H1 (cell line): ENCODE results near the gene CENPC. TPM values are rescaled to one million over a fixed set of nuclear protein-coding genes. Genes with fewer than 3 reads are reported as not detected.

ENCODE experiments used
- CTCF ChIA-PET: fragments of 300-600 bp; sonication (Branson Sonifier 250); formaldehyde crosslinking; loops from one replicate; lab custom pipeline; 2021; ENCODE audit not compliant: partially characterized antibody; lab: Charles Lee
- POLR2A ChIA-PET: fragments of 300-600 bp; sonication (Branson Sonifier 250); formaldehyde crosslinking; loops from one replicate; lab custom pipeline; 2021; ENCODE audit warnings: inconsistent platforms; ENCODE audit not compliant: partially characterized antibody; lab: Charles Lee
- DNase-seq, 2 experiments: peaks; one replicate each; pipeline versions ENCODE4 v3.0.0 to v3.0.0-alpha.2; 2010 to 2022; ENCODE audit warnings: low spot score in 2 of 2, low read depth in 1 of 2, mixed read lengths in 1 of 2
- FAIRE-seq: peaks from 2 replicates; lab custom pipeline; 2011; peaks lifted over from hg19 to GRCh38; lab: Jason Lieb, UNC
- H2AFZ ChIP-seq: 2 replicates; pipeline ENCODE4 v1.8.1; 2012; ENCODE audit warnings: low read length, inconsistent platforms
- H2AK5ac ChIP-seq: 2 replicates; pipeline ENCODE4 v1.6.1; 2013; ENCODE audit warnings: low read depth, low read length
- H2BK120ac ChIP-seq: replicated peaks from 2 replicates; pipeline ENCODE3; 2013; ENCODE audit warnings: low read depth, low read length, inconsistent platforms
- H2BK12ac ChIP-seq: 2 replicates; pipeline ENCODE4 v1.6.1; 2013; ENCODE audit warnings: low read depth, low read length
- H2BK15ac ChIP-seq: 2 replicates; pipeline ENCODE4 v1.6.1; 2013; ENCODE audit warnings: low read length
- H2BK20ac ChIP-seq: 2 replicates; pipeline ENCODE4 v1.6.1; 2013; ENCODE audit warnings: low read length
- H2BK5ac ChIP-seq: 2 replicates; pipeline ENCODE4 v1.6.1; 2013; ENCODE audit warnings: low read depth, low read length
- H3K14ac ChIP-seq: 2 replicates; pipeline ENCODE4 v1.6.1; 2013; ENCODE audit warnings: inconsistent platforms; ENCODE audit not compliant: insufficient read length
- H3K18ac ChIP-seq: 2 replicates; pipeline ENCODE4 v1.6.1; 2013; ENCODE audit warnings: low read length; ENCODE audit errors: extremely low read depth
- H3K23ac ChIP-seq: 2 replicates; pipeline ENCODE4 v1.6.1; 2013; ENCODE audit warnings: inconsistent platforms; ENCODE audit not compliant: insufficient read length
- H3K23me2 ChIP-seq: 2 replicates; pipeline ENCODE4 v1.6.1; 2013; ENCODE audit warnings: low read depth, low read length
- H3K27ac ChIP-seq: 2 replicates; pipeline ENCODE4 v1.6.1; 2011; ENCODE audit warnings: low read depth, low read length, inconsistent platforms
- H3K27me3 ChIP-seq, 4 experiments: replicated peaks in 1 of 4; 1 replicate in 1 of 4; 2 replicates in 3 of 4; pipeline versions ENCODE4 v1.6.1 to v1.8.1; 2011 to 2013; ENCODE audit warnings: low read length in 3 of 4, mild to moderate bottlenecking in 3 of 4, inconsistent platforms in 2 of 4, mixed read lengths in 2 of 4, moderate library complexity in 1 of 4; ENCODE audit not compliant: control insufficient read depth in 3 of 4, insufficient read depth in 3 of 4; ENCODE audit errors: extremely low read depth in 1 of 4
- H3K36me3 ChIP-seq, 4 experiments: 2 replicates each; pipeline versions ENCODE4 v1.6.1 to v1.8.1; 2011 to 2013; ENCODE audit warnings: mild to moderate bottlenecking in 4 of 4, low read length in 3 of 4, moderate library complexity in 2 of 4, control low read depth in 1 of 4, inconsistent platforms in 1 of 4; ENCODE audit not compliant: insufficient read depth in 4 of 4, control insufficient read depth in 2 of 4
- H3K4ac ChIP-seq: replicated peaks from 2 replicates; pipeline ENCODE3; 2013; ENCODE audit warnings: low read length, low read depth, mixed read lengths, inconsistent platforms; ENCODE audit not compliant: insufficient read length
- H3K4me1 ChIP-seq, 4 experiments: replicated peaks in 1 of 4; 1 replicate in 1 of 4; 2 replicates in 3 of 4; pipeline versions ENCODE4 v1.6.1 to v1.8.1; 2011 to 2013; ENCODE audit warnings: low read length in 3 of 4, inconsistent platforms in 2 of 4, mixed read lengths in 1 of 4; ENCODE audit not compliant: insufficient read depth in 4 of 4, control insufficient read depth in 3 of 4
- H3K4me2 ChIP-seq, 2 experiments: 2 replicates each; pipeline versions ENCODE4 v1.6.1 to v1.8.1; 2011 to 2013; ENCODE audit warnings: low read depth in 2 of 2, low read length in 2 of 2, control low read depth in 1 of 2, inconsistent platforms in 1 of 2, mild to moderate bottlenecking in 1 of 2; ENCODE audit not compliant: insufficient read depth in 1 of 2
- H3K4me3 ChIP-seq, 4 experiments: fragments of 200-600, 300-600 bp in 1 of 4; sonication (generic), shearing (Covaris generic), sonication (Bioruptor Twin) in 1 of 4; 2 replicates each; pipeline versions ENCODE4 v1.5.1 to v1.8.1; 2011 to 2016; ENCODE audit warnings: low read length in 4 of 4, low read depth in 3 of 4, control low read depth in 2 of 4, inconsistent platforms in 2 of 4, mild to moderate bottlenecking in 2 of 4, mixed read lengths in 1 of 4, moderate library complexity in 1 of 4; ENCODE audit not compliant: insufficient read depth in 2 of 4; ENCODE audit errors: extremely low read depth in 1 of 4
- H3K56ac ChIP-seq: replicated peaks from 2 replicates; pipeline ENCODE3; 2013; ENCODE audit warnings: low read depth, mild to moderate bottlenecking, mixed read lengths, low read length, inconsistent platforms; ENCODE audit not compliant: insufficient read length
- H3K79me1 ChIP-seq: 2 replicates; pipeline ENCODE4 v1.6.1; 2013; ENCODE audit warnings: low read depth, low read length, control low read depth
- H3K79me2 ChIP-seq, 2 experiments: 2 replicates each; pipeline versions ENCODE4 v1.6.1 to v1.8.1; 2012 to 2013; ENCODE audit warnings: low read length in 2 of 2, mild to moderate bottlenecking in 2 of 2, inconsistent platforms in 1 of 2; ENCODE audit not compliant: insufficient read depth in 2 of 2, control insufficient read depth in 1 of 2
- H3K9ac ChIP-seq, 4 experiments: replicated peaks in 1 of 4; 1 replicate in 1 of 4; 2 replicates in 3 of 4; pipeline versions ENCODE4 v1.6.1 to v1.8.1; 2011 to 2013; ENCODE audit warnings: low read depth in 3 of 4, low read length in 3 of 4, control low read depth in 2 of 4, mild to moderate bottlenecking in 2 of 4, moderate library complexity in 2 of 4, inconsistent platforms in 1 of 4; ENCODE audit errors: extremely low read depth in 1 of 4
- H3K9me3 ChIP-seq, 2 experiments: 2 replicates each; pipeline versions ENCODE4 v1.6.1 to v1.8.1; 2012 to 2013; ENCODE audit warnings: mild to moderate bottlenecking in 2 of 2, moderate library complexity in 2 of 2, control low read depth in 1 of 2, inconsistent platforms in 1 of 2, low read depth in 1 of 2, low read length in 1 of 2, mixed read lengths in 1 of 2; ENCODE audit not compliant: insufficient read depth in 2 of 2
- H4K20me1 ChIP-seq, 2 experiments: replicated peaks in 1 of 2; 2 replicates each; pipeline versions ENCODE3 to v1.8.1; 2011 to 2013; ENCODE audit warnings: inconsistent platforms in 2 of 2, low read length in 2 of 2, mild to moderate bottlenecking in 1 of 2; ENCODE audit not compliant: insufficient read depth in 2 of 2, control insufficient read depth in 1 of 2
- H4K5ac ChIP-seq: 2 replicates; pipeline ENCODE4 v1.6.1; 2013; ENCODE audit warnings: low read length, low read depth, mixed read lengths, inconsistent platforms; ENCODE audit not compliant: insufficient read length
- H4K8ac ChIP-seq: 2 replicates; pipeline ENCODE4 v1.8.0; 2013; ENCODE audit warnings: mild to moderate bottlenecking, moderate library complexity, low read length, inconsistent platforms; ENCODE audit not compliant: insufficient read depth; ENCODE audit errors: extremely low read depth
- H4K91ac ChIP-seq: replicated peaks from 2 replicates; pipeline ENCODE3; 2013; ENCODE audit warnings: low read length, mixed read lengths, inconsistent platforms; ENCODE audit not compliant: insufficient read length
- BACH1 ChIP-seq: IDR thresholded peaks from 2 replicates; pipeline ENCODE4 v1.6.1; 2012; ENCODE audit warnings: low read length, improper control_type of control experiment
- BCL11A ChIP-seq, 2 experiments: IDR thresholded peaks; one replicate each; pipeline ENCODE4 v1.6.1; 2011; ENCODE audit warnings: low read depth in 2 of 2, low read length in 2 of 2, mild to moderate bottlenecking in 2 of 2
- CBX5 ChIP-seq: fragments of 300-800, 300-1000 bp; sonication (generic); IDR thresholded peaks from 2 replicates; pipeline ENCODE4 v1.7.1; 2016; ENCODE audit warnings: antibody characterized with exemption, low read length, low read depth
- CEBPB ChIP-seq: IDR thresholded peaks from 2 replicates; pipeline ENCODE4 v1.6.1; 2012; ENCODE audit warnings: low read depth, low read length
- CHD1 ChIP-seq: IDR thresholded peaks from 2 replicates; pipeline ENCODE4 v1.6.1; 2012; ENCODE audit warnings: low read depth, low read length, improper control_type of control experiment
- EZH2 ChIP-seq: fragments of 200-600 bp; sonication (generic); IDR thresholded peaks from 2 replicates; pipeline ENCODE4 v1.7.1; 2012; ENCODE audit warnings: low read depth, mild to moderate bottlenecking, moderate library complexity, low read length, inconsistent platforms; ENCODE audit not compliant: severe bottlenecking
- FOSL1 ChIP-seq: IDR thresholded peaks from 2 replicates; pipeline ENCODE4 v1.6.1; 2011; ENCODE audit warnings: mild to moderate bottlenecking, low read depth, low read length, moderate library complexity; ENCODE audit not compliant: insufficient read depth
- JUND ChIP-seq: IDR thresholded peaks from 2 replicates; pipeline ENCODE4 v1.6.1; 2011; ENCODE audit warnings: mild to moderate bottlenecking, improper control_type of control experiment, low read length
- KDM1A ChIP-seq: fragments of 200-600, 300-600 bp; sonication (generic); IDR thresholded peaks from 2 replicates; pipeline ENCODE4 v1.7.1; 2016; ENCODE audit warnings: mild to moderate bottlenecking, low read length, borderline replicate concordance
- RFX5 ChIP-seq: IDR thresholded peaks from 2 replicates; pipeline ENCODE4 v1.6.1; 2011; ENCODE audit warnings: low read depth, low read length, improper control_type of control experiment, borderline replicate concordance
- SIRT6 ChIP-seq: IDR thresholded peaks from one replicate; pipeline ENCODE4 v1.7.1; 2012; ENCODE audit warnings: low read length, inconsistent platforms
- YY1 ChIP-seq: IDR thresholded peaks from 2 replicates; pipeline ENCODE4 v1.6.1; 2011; ENCODE audit warnings: low read depth, mild to moderate bottlenecking, low read length
- WGBS, 2 experiments: shearing (Covaris generic) in 1 of 2; methylation state at CpG; one replicate each; pipeline versions ENCODE4 v1.1.6 to v1.1.7; 2013 to 2015; ENCODE audit warnings: low lambda C conversion rate in 2 of 2, mixed read lengths in 2 of 2, inconsistent platforms in 1 of 2, low coverage in 1 of 2, missing lambda C conversion rate in 1 of 2; ENCODE audit not compliant: insufficient replicate concordance in 2 of 2, insufficient coverage in 1 of 2, insufficient read length in 1 of 2; ENCODE audit errors: extremely low coverage in 1 of 2, missing lambda C conversion rate in 1 of 2; 5-methylcytosine and 5-hydroxymethylcytosine counted together
- polyA plus RNA-seq, 7 experiments: library from polyadenylated mRNA; depleted of rRNA in 3 of 7; stranded (reverse) in 5 of 7; unstranded in 2 of 7; fragments of >200 nt in 5 of 7; fragments of 200-250 nt in 2 of 7; gene quantifications; 1 replicate in 5 of 7; 2 replicates in 1 of 7; 4 replicates in 1 of 7; pipeline versions ENCODE4 v1.2.1 to v1.2.3, GENCODE V29; 2011 to 2013; ENCODE audit warnings: missing spikeins in 2 of 7, mixed read lengths in 2 of 7
- total RNA-seq: library from RNA; stranded (reverse); fragmentation: NEBNext Ultra II Directional; extraction: Animal tissue kit (Norgen Biotek cat#: 25700); gene quantifications from 2 replicates; pipeline ENCODE4 v1.2.1, GENCODE V29; 2021
- TF ChIP-seq, protein P1 (sequence below): IDR thresholded peaks from 2 replicates; pipeline ENCODE4 v1.6.1; 2012; ENCODE audit warnings: inconsistent platforms

CENPC gene
- total and polyA plus RNA-seq, 2 of the 8 experiments (the other 6 are each of a cell fraction or from before 2014, with no cell fraction given), result 2.8 to 15.7 TPM

DNA sequence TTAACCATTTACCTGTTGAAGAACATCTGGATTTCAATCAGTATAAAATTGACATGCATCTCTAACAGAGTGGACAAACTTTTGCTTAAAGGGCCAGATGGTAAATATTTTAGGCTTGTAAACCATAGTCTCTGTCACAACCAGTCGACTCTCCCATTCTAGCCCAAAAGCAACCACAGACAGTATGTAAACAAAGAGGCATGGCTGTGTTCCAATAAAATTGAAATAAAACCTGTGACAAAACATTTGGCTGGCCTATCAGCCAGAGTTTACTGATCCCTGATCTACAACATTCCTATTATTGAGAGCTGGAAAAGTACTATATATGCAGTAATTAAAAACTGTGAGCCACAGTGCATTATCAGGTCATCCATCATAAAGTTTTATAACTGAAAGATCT lies 3.2 kb downstream of the CENPC start:
- H2BK12ac ChIP-seq, result no peak overlapping the region
- H3K4me2 ChIP-seq, result no peak overlapping the region
- H3K79me2 ChIP-seq, result peaks cover 0 to 35% of the 10 kb centered on the region in 2 experiments; a peak in 2 of 4 replicates
- no peak overlapping the region for H4K91ac ChIP-seq
- CTCF ChIA-PET, result no interaction called here
- H3K79me1 ChIP-seq, result no peaks in the 10 kb centered on the region
- H4K20me1 ChIP-seq, result no peaks in the 10 kb centered on the region
- H3K56ac ChIP-seq, result no peak overlapping the region
- FAIRE-seq (no peak), DNase-seq (no peak)
- H3K9me3 ChIP-seq, result no peaks in the 10 kb centered on the region
- no peak overlapping the region for H3K14ac ChIP-seq
- no peaks in the 10 kb centered on the region for H3K23me2 ChIP-seq
- no peak overlapping the region for H4K8ac ChIP-seq
- H3K27ac ChIP-seq, result no peak overlapping the region
- H3K18ac ChIP-seq, result no peak overlapping the region
- 89% methylated on average over 1 of the region's 1 CpG; no CpG with 5 or more reads in 1 of the 2 experiments for WGBS, 2 experiments
- H2BK120ac ChIP-seq, result no peak overlapping the region
- H3K27me3 ChIP-seq, result no peaks in the 10 kb centered on the region
- no peak overlapping the region for H3K4ac ChIP-seq
- no peak overlapping the region for H3K9ac ChIP-seq
- no peak overlapping the region for H2BK5ac ChIP-seq
- no peak overlapping the region for H2AFZ ChIP-seq
- no peaks in the 10 kb centered on the region for H3K4me1 ChIP-seq
- no peak overlapping the region for H2BK15ac ChIP-seq
- TF ChIP-seq BACH1 (no peak), YY1 (no peak), RFX5 (no peak), CHD1 (no peak), SIRT6 (no peak), JUND (no peak), CEBPB (no peak), FOSL1 (no peak), KDM1A (no peak), CBX5 (no peak), BCL11A (IDR thresholded peaks at IDR 0.05; ENCODE audit: low read depth in 2 of 2, low read length in 2 of 2) (no peak), EZH2 (no peak)
- TF ChIP-seq, protein P1, sequence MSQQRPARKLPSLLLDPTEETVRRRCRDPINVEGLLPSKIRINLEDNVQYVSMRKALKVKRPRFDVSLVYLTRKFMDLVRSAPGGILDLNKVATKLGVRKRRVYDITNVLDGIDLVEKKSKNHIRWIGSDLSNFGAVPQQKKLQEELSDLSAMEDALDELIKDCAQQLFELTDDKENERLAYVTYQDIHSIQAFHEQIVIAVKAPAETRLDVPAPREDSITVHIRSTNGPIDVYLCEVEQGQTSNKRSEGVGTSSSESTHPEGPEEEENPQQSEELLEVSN, result no peak
- TF ChIP-seq, all 59 proteins: peak for 0
- no peak overlapping the region for H3K4me3 ChIP-seq
- H3K23ac ChIP-seq, result no peak overlapping the region
- H4K5ac ChIP-seq, result no peak overlapping the region
- peaks cover 2 to 38% (median 16%) of the 10 kb centered on the region in 4 experiments; a peak in 7 of 8 replicates for H3K36me3 ChIP-seq
- H2BK20ac ChIP-seq, result no peak overlapping the region
- POLR2A ChIA-PET, result no interaction called here
- H2AK5ac ChIP-seq, result no peak overlapping the region
